WERI-Rb-1 (cell line): ENCODE data around the gene FBXO36.
"Not testable (repeated sequence)": the region's sequence is repeated elsewhere in the genome, so short reads cannot be mapped to it uniquely, and the experiment has no call there.

Source experiments
- DNase-seq: peaks from one replicate; pipeline ENCODE4 v3.0.0-alpha.2; 2020
- H3K27ac ChIP-seq: fragments of 250-450 bp; sonication (Bioruptor Pico); 2 replicates; pipeline ENCODE4 v1.5.1; 2020; ENCODE audit warnings: mild to moderate bottlenecking, moderate library complexity
- H3K27me3 ChIP-seq: fragments of 250-450 bp; sonication (Bioruptor Pico); 2 replicates; pipeline ENCODE4 v1.5.1; 2021; ENCODE audit warnings: mild to moderate bottlenecking, low read depth, moderate library complexity; ENCODE audit not compliant: insufficient read depth, severe bottlenecking
- H3K36me3 ChIP-seq: fragments of 250-450 bp; sonication (Bioruptor Pico); 2 replicates; pipeline ENCODE4 v1.5.1; 2020; ENCODE audit warnings: mild to moderate bottlenecking, moderate library complexity
- H3K4me3 ChIP-seq: 2 replicates; pipeline ENCODE4 v1.5.1; 2011; ENCODE audit warnings: low read depth, mild to moderate bottlenecking, control low read depth, low read length
- H3K9me3 ChIP-seq: fragments of 250-450 bp; sonication (Bioruptor Pico); 2 replicates; pipeline ENCODE4 v1.5.1; 2021; ENCODE audit warnings: mild to moderate bottlenecking, moderate library complexity; ENCODE audit not compliant: severe bottlenecking
- TF ChIP-seq, protein P1 (sequence below): IDR thresholded peaks from 2 replicates; pipeline ENCODE4 v1.5.1; 2011; ENCODE audit warnings: low read depth, mild to moderate bottlenecking, control low read depth, inconsistent platforms, low read length

FBXO36 gene

DNA sequence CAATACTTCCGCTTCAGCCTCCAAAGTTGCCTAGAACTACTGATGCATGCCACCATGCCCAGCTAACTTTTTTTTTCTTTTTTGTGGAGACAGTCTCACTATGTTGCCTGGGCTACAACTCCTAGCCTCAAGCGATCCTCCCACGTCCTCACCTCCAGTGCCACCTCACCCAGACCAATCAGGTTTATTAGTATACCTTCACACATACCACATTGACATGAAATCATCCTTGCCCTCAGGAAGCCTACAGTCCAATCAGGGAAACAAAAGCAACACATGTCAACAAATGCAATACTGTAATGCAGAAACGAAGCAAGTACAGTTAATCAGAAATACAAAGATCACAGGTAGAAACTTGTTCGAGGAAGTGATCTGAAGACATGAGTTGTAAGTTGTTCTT lies 4.5 kb upstream of the FBXO36 start:
- Histone ChIP-seq H3K9me3 (no peaks in the 10 kb centered on the region), H3K4me3 (no peak overlapping the region), H3K27me3 (no peaks in the 10 kb centered on the region), H3K27ac (no peak overlapping the region), H3K36me3 (peaks cover 14% of the 10 kb centered on the region)
- DNase-seq, result no peak
- TF ChIP-seq, protein P1, sequence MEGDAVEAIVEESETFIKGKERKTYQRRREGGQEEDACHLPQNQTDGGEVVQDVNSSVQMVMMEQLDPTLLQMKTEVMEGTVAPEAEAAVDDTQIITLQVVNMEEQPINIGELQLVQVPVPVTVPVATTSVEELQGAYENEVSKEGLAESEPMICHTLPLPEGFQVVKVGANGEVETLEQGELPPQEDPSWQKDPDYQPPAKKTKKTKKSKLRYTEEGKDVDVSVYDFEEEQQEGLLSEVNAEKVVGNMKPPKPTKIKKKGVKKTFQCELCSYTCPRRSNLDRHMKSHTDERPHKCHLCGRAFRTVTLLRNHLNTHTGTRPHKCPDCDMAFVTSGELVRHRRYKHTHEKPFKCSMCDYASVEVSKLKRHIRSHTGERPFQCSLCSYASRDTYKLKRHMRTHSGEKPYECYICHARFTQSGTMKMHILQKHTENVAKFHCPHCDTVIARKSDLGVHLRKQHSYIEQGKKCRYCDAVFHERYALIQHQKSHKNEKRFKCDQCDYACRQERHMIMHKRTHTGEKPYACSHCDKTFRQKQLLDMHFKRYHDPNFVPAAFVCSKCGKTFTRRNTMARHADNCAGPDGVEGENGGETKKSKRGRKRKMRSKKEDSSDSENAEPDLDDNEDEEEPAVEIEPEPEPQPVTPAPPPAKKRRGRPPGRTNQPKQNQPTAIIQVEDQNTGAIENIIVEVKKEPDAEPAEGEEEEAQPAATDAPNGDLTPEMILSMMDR, result no peak

DNA sequence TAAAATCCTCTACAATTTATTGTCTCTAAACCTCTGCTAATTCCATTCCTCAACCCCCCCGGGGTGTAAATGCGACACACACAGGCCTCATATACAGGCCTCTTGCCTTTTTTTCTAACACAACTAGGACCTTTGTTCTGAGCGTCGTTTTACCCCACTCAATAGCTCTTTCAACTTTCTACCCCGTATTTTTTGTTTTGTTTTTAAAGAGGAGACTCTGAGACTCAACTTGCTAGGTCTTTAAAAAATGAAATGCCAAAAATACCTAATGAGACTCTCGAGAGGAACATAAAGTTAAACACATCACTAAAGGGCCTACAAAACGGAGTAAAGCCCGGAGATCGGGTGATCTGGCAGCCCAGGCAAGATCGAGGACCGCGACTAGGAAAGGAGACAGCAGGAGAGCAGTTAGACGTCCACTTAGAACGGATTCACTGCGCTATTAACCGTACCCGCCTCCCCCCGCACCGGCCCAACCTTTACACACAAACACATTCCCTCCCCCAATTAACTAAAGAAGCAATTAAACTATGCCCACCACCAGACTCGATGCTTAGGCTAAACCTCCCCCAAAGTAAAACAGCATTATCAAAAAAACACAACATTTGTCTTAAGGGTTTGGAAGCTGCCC lies 2.2 kb upstream of the FBXO36 start:
- Histone ChIP-seq H3K4me3 (peak overlapping the region; percentile 64), H3K36me3 (peaks cover 14% of the 10 kb centered on the region), H3K27ac (peak overlapping the region; percentile 91), H3K27me3 (no peaks in the 10 kb centered on the region), H3K9me3 (no peaks in the 10 kb centered on the region)
- DNase-seq, result peak; percentile 19
- TF ChIP-seq, protein P1, result no peak

DNA sequence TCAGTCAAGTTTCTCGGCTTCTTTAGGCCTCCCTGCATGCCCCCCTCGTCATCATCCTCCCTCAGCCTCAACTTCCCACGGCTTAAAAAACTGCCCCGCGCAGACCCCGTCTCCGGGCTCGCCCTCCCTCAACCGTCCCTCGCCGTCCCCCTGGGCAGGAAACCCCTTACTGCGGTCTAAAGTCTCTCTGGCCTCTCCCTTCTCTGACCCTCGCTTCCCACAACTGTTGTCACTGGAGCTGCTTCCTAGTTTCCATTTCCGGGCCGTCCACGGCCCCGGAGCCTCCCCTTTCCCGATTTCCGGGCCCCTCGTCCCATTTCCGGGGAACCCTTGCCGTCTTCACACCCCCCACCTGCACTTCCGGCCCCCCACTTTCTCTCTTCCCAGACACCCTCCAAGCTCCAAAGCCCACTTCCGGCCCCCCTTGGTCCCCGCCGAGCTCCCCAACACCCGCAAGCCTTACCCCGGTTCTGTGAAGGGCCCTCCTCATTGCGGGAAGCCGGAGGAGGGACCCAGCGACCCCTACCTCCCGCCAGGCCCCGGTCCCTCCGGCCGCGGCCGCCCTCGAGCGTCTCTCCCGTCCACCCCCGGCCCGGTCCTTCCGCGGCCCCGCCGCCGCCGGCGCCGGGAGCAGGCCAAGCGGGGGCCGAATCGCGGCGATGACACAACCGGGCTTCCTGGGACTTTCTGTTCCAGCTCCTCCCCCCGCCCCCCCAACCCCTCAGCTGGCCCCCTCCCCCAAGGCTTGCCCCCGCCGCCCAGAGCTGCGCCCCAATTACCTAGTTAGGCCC lies 1.0 kb upstream of the FBXO36 start:
- peak; percentile 77 for DNase-seq
- H3K9me3 ChIP-seq, result no peaks in the 10 kb centered on the region
- TF ChIP-seq, protein P1, result no peak
- peak overlapping the region; percentile 64 for H3K4me3 ChIP-seq
- H3K27ac ChIP-seq, result peak overlapping the region; percentile 91
- H3K27me3 ChIP-seq, result no peaks in the 10 kb centered on the region
- H3K36me3 ChIP-seq, result peaks cover 10% of the 10 kb centered on the region

DNA sequence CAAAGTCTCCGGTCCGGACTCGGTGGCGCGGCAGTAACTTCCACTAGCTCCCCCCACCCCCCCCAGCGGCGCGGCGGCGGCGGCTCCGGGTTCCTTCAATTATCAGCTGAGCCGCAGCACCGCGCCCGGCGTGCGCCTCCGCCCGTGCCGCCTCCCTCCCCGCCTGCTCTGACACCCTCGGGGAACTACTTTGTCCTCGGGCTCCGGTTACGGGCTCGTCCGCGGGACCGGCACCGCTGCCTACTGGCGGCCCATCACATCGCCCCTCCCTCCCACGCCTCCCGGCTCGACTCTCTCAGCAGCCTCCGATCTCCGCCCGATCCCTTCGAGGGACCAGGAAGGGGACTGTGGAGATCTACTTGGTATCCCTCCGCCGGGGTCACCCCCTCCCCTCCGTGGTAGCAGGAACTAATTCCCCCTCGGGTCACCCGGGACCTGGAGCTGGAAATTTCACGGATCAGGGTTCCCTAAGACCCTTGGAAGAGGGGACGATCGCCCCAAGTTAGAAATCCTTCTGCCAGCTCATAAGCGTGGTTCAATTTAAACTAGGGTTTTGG lies 333 bp upstream of the FBXO36 start, which contains the start of gene TRIP12:
Gene TRIP12, minus strand, starts transcription at position 118 of the 557 bp plus-strand sequence. CDS start 41,930 bp downstream, outside the sequence.
- Histone ChIP-seq H3K36me3 (peaks cover 10% of the 10 kb centered on the region), H3K9me3 (no peaks in the 10 kb centered on the region), H3K4me3 (peak within 1 kb of the TSS; percentile 64), H3K27ac (peak within 1 kb of the TSS; percentile 91), H3K27me3 (no peaks in the 10 kb centered on the region)
- TF ChIP-seq, protein P1, result no peak
- DNase-seq, result peak; percentile 92

DNA sequence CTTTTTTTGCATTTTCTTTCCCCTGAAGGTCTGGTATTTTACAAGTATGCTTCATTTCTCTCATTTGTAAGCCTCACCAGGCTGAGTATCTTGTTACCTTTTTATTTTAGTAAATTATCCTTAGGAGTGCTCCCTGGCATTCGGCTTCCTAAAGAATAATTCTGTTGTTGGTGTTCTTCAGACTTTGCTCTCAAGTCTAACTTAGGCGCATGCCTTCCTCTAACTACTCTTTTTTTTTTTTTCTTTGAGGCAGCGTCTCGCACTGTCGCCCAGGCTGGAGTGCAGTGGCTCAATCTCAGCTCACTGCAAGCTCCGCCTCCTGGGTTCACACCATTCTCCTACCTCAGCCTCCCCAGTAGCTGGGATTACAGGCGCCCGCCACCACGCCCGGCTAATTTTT lies 2.2 kb downstream of the FBXO36 start:
- not testable (repeated sequence) for DNase-seq, H3K9me3 ChIP-seq, H3K27me3 ChIP-seq, H3K27ac ChIP-seq, H3K4me3 ChIP-seq, H3K36me3 ChIP-seq

DNA sequence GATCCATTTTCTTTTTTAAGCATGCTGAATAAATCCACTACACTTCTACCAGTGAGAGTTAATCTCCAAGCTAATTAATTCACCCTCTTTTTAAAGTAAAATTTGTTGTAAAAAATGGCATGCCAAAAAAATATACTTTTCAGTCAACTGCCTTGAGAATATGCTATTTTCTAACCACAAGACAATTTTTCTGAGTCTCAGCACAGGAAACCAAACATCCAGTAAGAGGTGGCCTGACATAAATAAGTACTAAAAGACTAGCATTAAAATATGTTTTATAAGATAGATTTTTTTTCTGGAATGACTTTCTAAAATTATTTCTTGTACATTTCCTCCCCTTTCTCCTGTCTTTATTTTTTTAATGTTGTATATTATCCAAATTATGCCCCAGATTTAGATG lies 2.9 kb downstream of the FBXO36 start:
- Histone ChIP-seq H3K36me3 (no peaks in the 10 kb centered on the region; the same call in none of the 2 replicates), H3K9me3 (no peaks in the 10 kb centered on the region), H3K27me3 (no peaks in the 10 kb centered on the region), H3K4me3 (no peak overlapping the region), H3K27ac (no peak overlapping the region)
- TF ChIP-seq, protein P1, result no peak
- DNase-seq, result no peak
